Fibroblast of lung (primary cell): ENCODE results near the gene KCTD18.

Experiments
- CTCF ChIP-seq, 2 donors: IDR thresholded peaks in 1 of 2; conservative IDR thresholded peaks in 1 of 2; 1 replicate in 1 of 2; 2 replicates in 1 of 2; pipeline ENCODE4 v1.5.1; 2011 to 2012; ENCODE audit warnings: low read length in 2 of 2, control low read depth in 1 of 2, inconsistent platforms in 1 of 2, low read depth in 1 of 2, mild to moderate bottlenecking in 1 of 2
- EZH2 ChIP-seq: IDR thresholded peaks from 2 replicates; pipeline ENCODE4 v1.5.1; 2012; ENCODE audit warnings: low read length, control low read depth, mild to moderate bottlenecking; ENCODE audit errors: missing control alignments

- TF ChIP-seq CTCF (conservative IDR thresholded peaks at IDR 0.05 in 1 of 2, IDR thresholded peaks at IDR 0.05 in 1 of 2; ENCODE audit: low read depth in 1 of 2, low read length in 2 of 2) (no peak), EZH2 (no peak)
Measured at GRCh38 chr2:200439981-200440380, 69.9 kb downstream of the KCTD18 start.
